SK-N-MC (cell line): ENCODE results near the gene AKAP13.

Source experiments
- EZH2 ChIP-seq: fragments of 200-600 bp; sonication (generic); IDR thresholded peaks from one replicate; pipeline ENCODE4 v1.6.1; 2017; ENCODE audit warnings: antibody characterized with exemption
- POLR2AphosphoS5 ChIP-seq: IDR thresholded peaks from 2 replicates; pipeline ENCODE4 v1.6.1; 2012; ENCODE audit warnings: mild to moderate bottlenecking, low read depth, low read length, borderline replicate concordance

DNA sequence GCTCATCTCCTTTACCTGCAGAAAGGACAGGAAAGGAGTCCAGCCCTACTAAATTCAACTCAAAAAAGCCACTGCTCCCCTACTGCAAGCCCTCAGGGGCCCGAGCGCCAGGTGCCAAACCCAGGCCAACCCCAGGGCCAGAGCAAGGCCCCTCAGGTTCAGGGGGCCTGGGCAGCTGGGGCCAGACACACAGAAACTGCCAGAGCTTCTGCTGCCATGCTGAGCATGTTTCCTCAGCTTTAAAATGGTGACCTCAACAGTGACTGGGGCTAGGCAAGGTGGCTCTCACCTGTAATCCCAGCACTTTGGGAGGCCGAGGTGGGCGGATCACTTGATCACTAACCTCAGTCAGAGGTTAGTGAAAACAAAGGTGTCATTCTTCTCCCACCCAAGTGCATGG is 375.5 kb downstream of the AKAP13 start:
- no peak for TF ChIP-seq EZH2
- no peak for TF ChIP-seq POLR2AphosphoS5
